Measurements from ENCODE around the gene TRIO.
A peak's percentile ranks its signal among the peaks of the same experiment; 100 is the strongest.

The TRIO gene

GRCh38 chr5:14123551-14123950 lies 19.6 kb upstream of the TRIO start:
- DNase-seq (ENCODE audit: low spot score) = no peak

GRCh38 chr5:14123974-14124482 lies 19.1 kb upstream of the TRIO start:
- no peak for DNase-seq (ENCODE audit: low spot score)

- no peak for DNase-seq (ENCODE audit: low spot score)
These were observed 17.9 kb upstream of the TRIO start for GRCh38 chr5:14125262-14125661.

- no peak for DNase-seq (ENCODE audit: low spot score)
These were observed 15.6 kb upstream of the TRIO start for GRCh38 chr5:14127587-14127986.

- no peak for DNase-seq (ENCODE audit: low spot score)
These were observed 15.1 kb upstream of the TRIO start for GRCh38 chr5:14128079-14128478.

GRCh38 chr5:14129123-14129522 lies 14.0 kb upstream of the TRIO start:
- no peak for DNase-seq (ENCODE audit: low spot score)

GRCh38 chr5:14131855-14132503 lies 11.2 kb upstream of the TRIO start:
- no peak for DNase-seq (ENCODE audit: low spot score)

DNA sequence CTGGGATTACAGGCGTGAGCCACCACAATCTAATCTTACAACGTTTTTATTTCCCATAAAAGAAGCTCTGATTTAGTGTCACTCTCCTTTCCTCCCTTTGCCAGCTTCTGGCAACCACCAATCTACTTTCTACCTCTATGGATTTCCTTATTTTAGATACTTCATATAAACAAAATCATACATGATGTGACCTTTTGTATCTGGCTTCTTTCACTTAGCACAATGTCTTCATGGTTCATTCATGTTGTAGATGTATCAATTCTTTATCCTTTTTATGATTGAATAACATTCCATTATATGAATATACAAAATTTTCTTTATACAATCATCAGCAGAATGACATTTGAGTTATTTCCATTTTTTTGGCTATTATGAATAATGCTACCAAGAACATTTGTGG lies 9.7 kb upstream of the TRIO start:
- no peak for DNase-seq (ENCODE audit: low spot score)

DNA sequence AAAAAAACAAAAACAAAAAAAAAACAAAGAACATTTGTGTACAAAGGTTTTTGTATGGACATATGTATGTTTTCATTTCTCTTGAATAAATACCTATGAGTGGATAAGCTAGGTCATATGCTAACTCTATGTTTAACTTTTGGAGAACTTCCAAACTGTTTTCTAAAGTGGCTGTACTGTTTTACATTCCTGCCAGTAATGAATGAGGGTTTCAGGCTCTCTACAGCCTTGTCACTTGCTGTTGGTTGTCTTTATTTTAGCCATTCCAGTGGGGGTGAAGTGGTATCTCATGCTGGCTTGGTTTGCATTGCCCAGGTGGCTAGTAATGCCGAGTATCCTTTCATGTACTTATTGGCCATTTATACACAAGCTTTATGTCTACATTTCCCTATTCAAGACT lies 9.1 kb upstream of the TRIO start:
- DNase-seq (ENCODE audit: low spot score) = no peak

DNA sequence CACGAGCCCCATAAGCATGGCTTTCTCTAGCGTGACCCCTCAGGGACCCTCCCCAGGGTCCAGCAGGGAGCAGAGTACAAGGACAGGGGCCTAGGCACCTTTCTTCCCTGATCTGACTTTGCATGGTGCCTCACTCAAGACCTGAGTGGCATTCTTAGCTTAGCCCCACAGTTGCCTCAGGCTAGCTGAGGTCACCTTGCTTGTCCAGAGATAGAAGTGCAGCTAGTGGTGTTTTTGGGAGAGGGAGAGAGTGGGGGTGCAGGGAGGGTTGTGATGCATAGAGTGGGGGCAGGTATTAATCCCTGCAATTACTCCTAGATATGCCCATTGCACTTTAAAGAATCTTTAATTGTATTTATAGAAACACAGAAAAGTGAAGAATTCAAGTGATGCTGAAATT lies 8.4 kb upstream of the TRIO start:
- no peak for DNase-seq (ENCODE audit: low spot score)

- DNase-seq (ENCODE audit: low spot score) = no peak
These were observed 7.5 kb upstream of the TRIO start for GRCh38 chr5:14135621-14136020.

DNA sequence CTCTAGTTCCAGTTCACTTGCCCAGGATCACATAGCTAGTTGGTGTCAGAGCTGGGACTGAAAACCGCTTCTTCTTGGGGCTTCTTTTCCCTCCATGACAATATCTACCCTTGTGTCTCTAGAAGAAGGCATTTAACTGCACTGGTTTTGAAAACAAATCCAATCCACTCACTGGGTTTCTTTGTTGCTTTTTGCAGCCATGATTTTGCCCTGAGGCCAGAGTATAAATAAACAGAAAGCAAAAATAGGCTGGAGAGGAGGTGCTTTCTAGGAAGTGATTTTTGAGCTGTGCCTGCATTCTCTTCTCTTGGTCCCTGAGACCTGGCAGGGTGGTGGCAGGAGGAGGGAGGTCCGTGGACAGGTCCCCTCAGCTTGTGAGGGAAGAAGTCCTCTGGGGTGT lies 6.9 kb upstream of the TRIO start:
- no peak for DNase-seq (ENCODE audit: low spot score)

- DNase-seq (ENCODE audit: low spot score) = no peak
These were observed 4.3 kb upstream of the TRIO start for GRCh38 chr5:14138608-14139540.

DNA sequence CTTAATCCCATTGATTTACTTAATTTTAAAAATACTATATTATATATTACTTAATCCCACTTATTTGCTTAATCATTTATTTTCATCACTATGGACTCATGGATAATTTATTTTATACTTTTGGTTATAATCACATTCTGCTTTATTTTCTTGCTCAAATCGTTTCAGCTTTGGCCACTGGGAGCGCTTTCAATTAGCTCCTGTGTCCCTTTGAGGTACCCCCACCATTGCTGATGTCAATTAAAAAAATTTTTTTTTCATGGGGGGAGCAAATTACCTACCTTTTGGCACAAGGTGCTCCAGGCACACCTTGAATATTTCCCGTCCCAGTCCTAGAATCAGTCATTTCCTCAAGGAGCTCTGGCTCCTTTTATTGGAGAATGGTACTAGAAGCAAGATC lies 1.4 kb upstream of the TRIO start:
- DNase-seq (ENCODE audit: low spot score) = no peak

DNA sequence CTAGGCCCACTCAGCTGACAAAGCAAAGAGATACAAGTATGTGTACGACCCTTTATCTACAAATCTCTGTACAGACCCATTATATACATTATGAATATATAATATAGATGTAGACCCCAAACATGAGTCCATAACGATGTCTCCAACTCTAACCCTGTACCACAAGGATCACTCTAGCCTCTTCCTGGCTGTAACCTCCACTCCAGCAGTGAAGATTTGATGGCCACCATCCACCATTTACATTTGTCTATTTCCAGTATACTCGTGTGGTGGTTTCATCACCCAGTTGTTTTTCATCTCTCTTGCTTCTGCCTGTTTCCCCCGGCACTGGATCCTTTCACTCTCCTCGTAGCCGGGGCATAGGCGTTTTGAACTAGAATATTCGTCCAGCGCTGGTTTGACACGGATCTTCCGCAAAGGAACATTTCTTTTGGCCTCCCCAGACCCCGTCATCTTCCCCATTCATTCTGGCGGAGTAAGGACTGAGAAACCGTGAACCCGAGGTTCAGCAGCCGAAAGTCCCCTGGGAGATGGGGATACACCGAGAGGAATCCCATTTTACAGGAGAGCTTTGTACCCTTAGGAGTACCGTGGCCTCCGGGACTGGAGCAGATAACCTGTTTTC lies 828 bp upstream of the TRIO start:
- DNase-seq (ENCODE audit: low spot score) = no peak

GRCh38 chr5:14143546-14143840 lies 351 bp downstream of the TRIO start:
- no peak for DNase-seq (ENCODE audit: low spot score)

DNA sequence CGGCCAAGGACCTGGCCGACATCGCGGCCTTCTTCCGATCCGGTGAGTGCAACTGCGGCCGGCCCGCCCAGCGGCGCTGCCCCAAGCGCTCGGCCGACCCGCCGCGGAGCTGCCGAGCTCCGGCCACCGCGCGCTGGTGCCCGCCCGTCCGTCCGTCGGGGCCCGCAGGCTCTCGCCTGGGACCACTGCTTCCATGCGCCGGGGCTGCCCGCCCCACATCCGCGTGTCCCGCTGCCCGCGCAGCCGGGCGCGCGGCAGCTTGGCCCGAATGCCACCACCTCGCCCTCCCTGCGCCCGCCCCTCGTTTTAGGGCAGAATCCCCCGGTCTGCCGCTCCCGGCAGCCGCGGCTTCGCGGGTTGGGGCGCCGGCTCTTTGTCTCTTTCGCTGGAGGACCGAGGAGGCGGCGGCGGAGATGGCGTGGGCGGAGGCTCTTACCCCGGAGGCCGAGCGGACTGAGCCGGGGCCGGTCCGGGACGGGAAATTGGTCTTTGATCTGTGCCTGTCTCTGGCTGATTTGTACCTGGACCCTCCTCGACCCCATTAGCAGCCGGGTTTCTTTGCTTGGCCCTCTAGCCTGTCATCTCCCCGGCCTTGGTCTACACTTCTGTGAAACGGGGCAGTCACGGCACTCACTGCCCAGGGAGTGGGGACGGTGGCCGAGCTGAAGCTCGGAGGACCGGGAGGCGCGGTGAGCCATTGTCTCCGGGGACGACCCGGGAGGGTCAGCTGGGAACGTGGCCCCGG lies 871 bp downstream of the TRIO start:
- no peak for DNase-seq (ENCODE audit: low spot score)

DNA sequence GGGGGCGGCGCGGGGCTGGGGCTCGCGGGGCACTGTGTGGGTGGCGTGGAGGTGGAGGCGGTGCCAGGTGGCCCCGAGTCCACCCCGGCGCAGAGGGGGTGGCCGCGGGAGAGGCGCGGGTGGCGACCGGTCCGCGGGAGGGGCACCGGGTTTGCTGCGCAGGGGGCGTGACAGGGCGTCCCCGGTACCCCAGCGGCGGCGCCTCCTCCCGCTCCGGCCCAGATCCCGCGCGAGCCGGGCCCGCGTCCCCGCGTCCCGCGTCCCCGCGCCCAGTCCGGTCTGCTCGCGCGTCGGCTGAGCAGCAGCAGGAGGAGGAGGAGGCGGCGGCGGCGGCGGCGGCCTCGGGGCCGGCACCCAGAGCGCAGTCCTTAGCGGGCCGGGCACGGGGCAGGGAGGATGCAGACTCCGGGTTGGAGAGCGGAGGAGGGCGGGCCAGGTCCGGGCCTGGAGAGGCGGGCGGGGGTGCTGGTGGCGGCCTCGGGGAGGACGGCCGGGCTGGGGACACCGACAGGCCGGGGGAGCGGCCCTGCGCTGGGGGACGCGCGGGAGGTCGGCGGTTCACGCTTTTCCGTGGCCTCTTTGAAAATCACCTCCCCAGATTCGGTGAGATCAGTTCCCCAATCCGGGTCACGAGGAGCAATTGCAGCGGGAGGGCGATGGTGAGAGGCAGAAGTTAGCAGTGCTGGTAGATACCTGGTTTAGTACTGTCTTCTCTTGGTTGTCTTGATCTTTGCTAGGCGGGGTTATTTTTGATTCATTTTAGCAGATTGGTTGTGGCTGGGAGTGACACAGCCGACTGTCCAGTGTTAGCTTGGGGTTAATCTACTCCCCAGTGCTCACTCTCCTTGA lies 1.7 kb downstream of the TRIO start:
- peak; percentile 24 for DNase-seq (ENCODE audit: low spot score)

GRCh38 chr5:14145435-14146334 lies 2.5 kb downstream of the TRIO start:
- DNase-seq (ENCODE audit: low spot score) = no peak

DNA sequence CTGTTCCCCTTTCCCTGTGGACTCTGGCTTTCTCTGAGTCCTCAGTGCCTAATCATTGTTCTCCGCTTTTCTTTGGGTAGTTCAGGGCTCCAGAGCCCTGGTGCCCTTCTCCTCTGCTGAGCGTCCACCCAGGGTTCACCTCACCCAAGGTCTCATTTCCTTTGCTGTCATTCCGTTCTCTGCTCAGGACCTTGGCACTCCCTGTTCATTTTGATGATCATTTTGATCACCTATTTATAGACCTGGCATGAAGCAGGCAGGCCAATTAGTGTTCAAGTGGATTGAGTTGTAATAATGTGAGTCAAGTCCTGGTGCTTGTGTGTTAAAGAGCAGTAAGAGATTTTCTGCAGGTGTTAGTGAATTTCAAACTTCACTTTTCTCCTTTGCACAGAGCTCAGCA lies 3.6 kb downstream of the TRIO start:
- DNase-seq (ENCODE audit: low spot score) = no peak
